Bronchial epithelial cell (primary cell): ENCODE measurements around the gene CLDN22. TPM values are rescaled to one million over a fixed set of nuclear protein-coding genes. Genes with fewer than 3 reads are reported as not detected.

Source experiments
- DNase-seq: peaks from one replicate; pipeline ENCODE4 v3.0.0-alpha.2; 2010; ENCODE audit warnings: low read depth
- FAIRE-seq: peaks from 2 replicates; lab custom pipeline; 2011; peaks lifted over from hg19 to GRCh38; lab: Jason Lieb, UNC
- H3K27me3 ChIP-seq: 2 replicates; pipeline ENCODE4 v1.5.1; 2011; ENCODE audit warnings: low read length; ENCODE audit not compliant: control insufficient read depth, insufficient read depth
- H3K36me3 ChIP-seq: 2 replicates; pipeline ENCODE4 v1.5.1; 2011; ENCODE audit warnings: low read length; ENCODE audit not compliant: control insufficient read depth, insufficient read depth
- H3K4me3 ChIP-seq: 2 replicates; pipeline ENCODE4 v1.5.1; 2011; ENCODE audit warnings: mild to moderate bottlenecking, low read depth, low read length, control low read depth
- CTCF ChIP-seq: IDR thresholded peaks from 2 replicates; pipeline ENCODE4 v1.5.1; 2011; ENCODE audit warnings: mild to moderate bottlenecking, moderate library complexity, low read length, control low read depth, inconsistent platforms; ENCODE audit not compliant: insufficient read depth, severe bottlenecking
- total RNA-seq: library from RNA; depleted of rRNA; stranded (reverse); fragments of >200 nt; gene quantifications from 2 replicates; pipeline ENCODE4 v1.2.1, GENCODE V29; 2014

Gene CLDN22
- total RNA-seq, 1 donor from 2014 or later: not detected

DNA sequence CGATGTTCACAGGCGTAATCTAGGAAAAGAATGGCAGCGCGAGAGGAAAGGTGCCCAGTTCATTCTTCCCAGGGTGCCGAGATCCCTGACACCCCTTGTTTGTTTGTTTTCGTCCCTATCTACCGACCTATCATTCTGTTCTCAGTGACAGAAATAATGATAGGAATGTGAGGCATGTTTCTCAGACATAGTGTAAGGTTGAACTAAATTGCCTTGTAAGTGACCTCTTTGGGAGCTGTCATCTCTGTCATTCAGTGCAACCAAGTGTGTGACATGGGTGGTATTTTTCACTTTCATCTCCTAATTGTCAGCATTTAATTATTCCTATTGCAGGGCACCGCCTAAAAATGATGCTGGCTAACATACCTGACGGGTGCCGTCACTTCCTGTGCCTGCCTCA is 24.4 kb downstream of the CLDN22 start:
- no peaks in the 10 kb centered on the region for H3K27me3 ChIP-seq
- no peaks in the 10 kb centered on the region for H3K36me3 ChIP-seq
- DNase-seq (no peak), FAIRE-seq (no peak)
- no peak for TF ChIP-seq CTCF
- no peak overlapping the region for H3K4me3 ChIP-seq

- Histone ChIP-seq H3K36me3 (peaks cover 3% of the 10 kb centered on the region), H3K4me3 (no peak overlapping the region), H3K27me3 (no peaks in the 10 kb centered on the region)
- DNase-seq (no peak), FAIRE-seq (no peak)
- no peak for TF ChIP-seq CTCF
Measured at GRCh38 chr4:183291070-183291469, 29.0 kb downstream of the CLDN22 start.

- Histone ChIP-seq H3K27me3 (no peaks in the 10 kb centered on the region), H3K4me3 (no peak overlapping the region), H3K36me3 (peaks cover 7% of the 10 kb centered on the region)
- DNase-seq (no peak), FAIRE-seq (no peak)
- no peak for TF ChIP-seq CTCF
Measured at GRCh38 chr4:183289688-183290087, 30.4 kb downstream of the CLDN22 start.

GRCh38 chr4:183288955-183289354 is 31.1 kb downstream of the CLDN22 start:
- Histone ChIP-seq H3K4me3 (no peak overlapping the region), H3K36me3 (peaks cover 10% of the 10 kb centered on the region), H3K27me3 (no peaks in the 10 kb centered on the region)
- no peak for FAIRE-seq
- DNase-seq: no peak
- TF ChIP-seq CTCF: no peak

- no peak for FAIRE-seq
- TF ChIP-seq CTCF: no peak
- Histone ChIP-seq H3K4me3 (no peak overlapping the region), H3K36me3 (peaks cover 10% of the 10 kb centered on the region), H3K27me3 (no peaks in the 10 kb centered on the region)
- DNase-seq: no peak
Measured at GRCh38 chr4:183287677-183288076, 32.4 kb downstream of the CLDN22 start.

GRCh38 chr4:183287309-183287659 is 32.8 kb downstream of the CLDN22 start:
- TF ChIP-seq CTCF: no peak
- Histone ChIP-seq H3K27me3 (no peaks in the 10 kb centered on the region), H3K4me3 (no peak overlapping the region), H3K36me3 (peaks cover 10% of the 10 kb centered on the region)
- no peak for FAIRE-seq
- no peak for DNase-seq
